ENCODE measurements around the gene GLCE.

The GLCE gene

DNA sequence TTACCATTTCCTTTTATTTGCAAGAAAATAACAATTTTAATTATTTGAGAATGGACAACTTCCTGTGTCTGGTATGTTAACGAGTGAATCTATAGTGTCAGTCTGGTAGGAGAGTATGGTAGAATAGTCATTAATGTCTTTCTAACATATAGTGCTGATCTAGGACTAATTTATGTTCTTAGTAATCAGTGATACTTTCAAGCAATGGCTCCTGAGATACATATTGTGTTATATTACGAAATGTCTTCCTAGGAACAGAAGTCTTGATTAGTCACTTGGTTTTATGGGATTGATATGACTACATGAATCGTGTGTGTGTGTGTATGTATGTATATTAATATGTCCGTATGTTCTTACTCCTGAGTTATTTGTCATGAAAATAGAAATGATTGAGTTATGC, 71.7 kb downstream of the GLCE start:
- Histone ChIP-seq H3K27ac (ENCODE audit: low read depth, low read length, poor library complexity, severe bottlenecking) (no peak overlapping the region), H3K4me3 (ENCODE audit: low read depth, low read length, poor library complexity, severe bottlenecking) (no peak overlapping the region), H3K79me2 (ENCODE audit: insufficient read depth, low read length) (no peaks in the 10 kb centered on the region), H2AFZ (ENCODE audit: low read length) (no peak overlapping the region), H3K9me2 (ENCODE audit: low read depth, low read length) (no peaks in the 10 kb centered on the region), H3K4me1 (ENCODE audit: insufficient read depth, low read length, severe bottlenecking) (no peaks in the 10 kb centered on the region), H3K36me3 (ENCODE audit: insufficient read depth, low read length) (no peaks in the 10 kb centered on the region), H3F3A (ENCODE audit: insufficient read depth, low read length) (no peaks in the 10 kb centered on the region), H3K9ac (ENCODE audit: low read length) (no peak overlapping the region), H3K4me2 (ENCODE audit: low read length) (no peak overlapping the region), H3K27me3 (ENCODE audit: insufficient read depth, low read length) (no peaks in the 10 kb centered on the region), H4K20me1 (ENCODE audit: insufficient read depth, low read length) (no peaks in the 10 kb centered on the region), H3K9me3 (ENCODE audit: low read length) (no peaks in the 10 kb centered on the region)
- TF ChIP-seq, protein P1, sequence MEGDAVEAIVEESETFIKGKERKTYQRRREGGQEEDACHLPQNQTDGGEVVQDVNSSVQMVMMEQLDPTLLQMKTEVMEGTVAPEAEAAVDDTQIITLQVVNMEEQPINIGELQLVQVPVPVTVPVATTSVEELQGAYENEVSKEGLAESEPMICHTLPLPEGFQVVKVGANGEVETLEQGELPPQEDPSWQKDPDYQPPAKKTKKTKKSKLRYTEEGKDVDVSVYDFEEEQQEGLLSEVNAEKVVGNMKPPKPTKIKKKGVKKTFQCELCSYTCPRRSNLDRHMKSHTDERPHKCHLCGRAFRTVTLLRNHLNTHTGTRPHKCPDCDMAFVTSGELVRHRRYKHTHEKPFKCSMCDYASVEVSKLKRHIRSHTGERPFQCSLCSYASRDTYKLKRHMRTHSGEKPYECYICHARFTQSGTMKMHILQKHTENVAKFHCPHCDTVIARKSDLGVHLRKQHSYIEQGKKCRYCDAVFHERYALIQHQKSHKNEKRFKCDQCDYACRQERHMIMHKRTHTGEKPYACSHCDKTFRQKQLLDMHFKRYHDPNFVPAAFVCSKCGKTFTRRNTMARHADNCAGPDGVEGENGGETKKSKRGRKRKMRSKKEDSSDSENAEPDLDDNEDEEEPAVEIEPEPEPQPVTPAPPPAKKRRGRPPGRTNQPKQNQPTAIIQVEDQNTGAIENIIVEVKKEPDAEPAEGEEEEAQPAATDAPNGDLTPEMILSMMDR (IDR thresholded peaks at IDR 0.05; ENCODE audit: low read length), result no peak
- no peak for TF ChIP-seq EZH2 (IDR thresholded peaks at IDR 0.05; ENCODE audit: borderline replicate concordance, low read length)

- Histone ChIP-seq H3K9me2 (ENCODE audit: low read depth, low read length) (no peaks in the 10 kb centered on the region), H3K27me3 (ENCODE audit: insufficient read depth, low read length) (no peaks in the 10 kb centered on the region)
- TF ChIP-seq, protein P1 (IDR thresholded peaks at IDR 0.05; ENCODE audit: low read length), result no peak
- TF ChIP-seq EZH2 (IDR thresholded peaks at IDR 0.05; ENCODE audit: borderline replicate concordance, low read length), result no peak
Measured at GRCh38 chr15:69232765-69233164, 72.3 kb downstream of the GLCE start.

DNA sequence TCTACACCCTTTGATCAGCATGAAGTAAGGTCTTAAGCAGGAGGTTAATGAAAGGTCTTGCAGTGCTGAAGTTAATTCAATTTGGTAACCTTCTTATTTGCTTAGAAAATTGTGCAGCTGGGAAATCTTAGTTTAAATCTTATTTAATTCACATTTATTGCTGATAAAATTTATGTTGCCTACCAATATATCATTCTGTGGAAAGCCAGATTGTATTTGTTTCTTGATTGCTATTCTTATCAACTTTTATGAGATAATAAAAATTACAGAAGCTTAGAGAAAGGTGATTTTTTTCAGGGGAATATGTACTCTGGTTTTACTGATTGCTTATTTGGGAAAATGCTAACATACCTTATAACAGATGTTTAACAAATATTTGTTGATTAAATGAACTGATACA, 74.2 kb downstream of the GLCE start:
- H3K4me1 ChIP-seq (ENCODE audit: insufficient read depth, low read length, severe bottlenecking), result no peaks in the 10 kb centered on the region
- H3K27me3 ChIP-seq (ENCODE audit: insufficient read depth, low read length), result no peaks in the 10 kb centered on the region
- H3F3A ChIP-seq (ENCODE audit: insufficient read depth, low read length), result no peaks in the 10 kb centered on the region
- H3K27ac ChIP-seq (ENCODE audit: low read depth, low read length, poor library complexity, severe bottlenecking), result no peak overlapping the region
- no peaks in the 10 kb centered on the region for H3K9me3 ChIP-seq (ENCODE audit: low read length)
- H3K9me2 ChIP-seq (ENCODE audit: low read depth, low read length), result no peaks in the 10 kb centered on the region
- H3K4me2 ChIP-seq (ENCODE audit: low read length), result no peak overlapping the region
- H4K20me1 ChIP-seq (ENCODE audit: insufficient read depth, low read length), result no peaks in the 10 kb centered on the region
- no peaks in the 10 kb centered on the region for H3K36me3 ChIP-seq (ENCODE audit: insufficient read depth, low read length)
- H2AFZ ChIP-seq (ENCODE audit: low read length), result no peak overlapping the region
- no peak for TF ChIP-seq EZH2 (IDR thresholded peaks at IDR 0.05; ENCODE audit: borderline replicate concordance, low read length)
- TF ChIP-seq, protein P1 (IDR thresholded peaks at IDR 0.05; ENCODE audit: low read length), result no peak
- H3K4me3 ChIP-seq (ENCODE audit: low read depth, low read length, poor library complexity, severe bottlenecking), result no peak overlapping the region
- H3K79me2 ChIP-seq (ENCODE audit: insufficient read depth, low read length), result no peaks in the 10 kb centered on the region
- H3K9ac ChIP-seq (ENCODE audit: low read length), result no peak overlapping the region

More at GRCh38 chr15:69232765-69233164, 72.3 kb downstream of the GLCE start:
- Histone ChIP-seq H2AFZ (ENCODE audit: low read length) (no peak overlapping the region), H3K36me3 (ENCODE audit: insufficient read depth, low read length) (no peaks in the 10 kb centered on the region), H3K4me2 (ENCODE audit: low read length) (no peak overlapping the region), H3K9me3 (ENCODE audit: low read length) (no peaks in the 10 kb centered on the region), H3K9ac (ENCODE audit: low read length) (no peak overlapping the region), H3F3A (ENCODE audit: insufficient read depth, low read length) (no peaks in the 10 kb centered on the region), H4K20me1 (ENCODE audit: insufficient read depth, low read length) (no peaks in the 10 kb centered on the region), H3K27ac (ENCODE audit: low read depth, low read length, poor library complexity, severe bottlenecking) (no peak overlapping the region), H3K4me3 (ENCODE audit: low read depth, low read length, poor library complexity, severe bottlenecking) (no peak overlapping the region), H3K4me1 (ENCODE audit: insufficient read depth, low read length, severe bottlenecking) (no peaks in the 10 kb centered on the region), H3K79me2 (ENCODE audit: insufficient read depth, low read length) (no peaks in the 10 kb centered on the region)
